ENCODE measurements around the gene PANK1.
"Not testable (repeated sequence)": the region's sequence is repeated elsewhere in the genome, so short reads cannot be mapped to it uniquely, and the experiment has no call there.

The PANK1 gene

DNA sequence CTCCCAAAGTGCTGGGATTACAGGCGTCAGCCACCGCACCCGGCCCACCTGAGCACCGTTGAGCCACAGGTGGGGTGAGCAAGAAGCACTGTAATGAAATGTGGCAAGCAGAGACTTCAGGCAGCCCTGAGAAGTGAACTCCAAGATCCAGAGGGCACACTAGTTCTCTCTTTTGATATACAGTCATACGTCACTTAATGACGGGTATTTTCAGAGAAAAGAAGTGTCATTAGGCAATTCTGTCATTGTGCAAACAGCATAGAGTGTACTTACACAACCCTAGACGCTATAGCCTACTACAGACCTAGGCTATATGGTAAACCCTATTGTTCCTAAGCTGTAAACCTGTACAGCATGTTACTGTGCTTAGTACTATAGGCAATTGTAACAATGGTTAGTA lies 7.9 kb downstream of the PANK1 start:
- Histone ChIP-seq H3K9me3 (ENCODE audit: insufficient read depth, low read depth, low read length) (no peaks in the 10 kb centered on the region), H3K4me3 (ENCODE audit: low read length) (no peak overlapping the region), H3K27me3 (ENCODE audit: insufficient read depth, low read length) (no peaks in the 10 kb centered on the region)

DNA sequence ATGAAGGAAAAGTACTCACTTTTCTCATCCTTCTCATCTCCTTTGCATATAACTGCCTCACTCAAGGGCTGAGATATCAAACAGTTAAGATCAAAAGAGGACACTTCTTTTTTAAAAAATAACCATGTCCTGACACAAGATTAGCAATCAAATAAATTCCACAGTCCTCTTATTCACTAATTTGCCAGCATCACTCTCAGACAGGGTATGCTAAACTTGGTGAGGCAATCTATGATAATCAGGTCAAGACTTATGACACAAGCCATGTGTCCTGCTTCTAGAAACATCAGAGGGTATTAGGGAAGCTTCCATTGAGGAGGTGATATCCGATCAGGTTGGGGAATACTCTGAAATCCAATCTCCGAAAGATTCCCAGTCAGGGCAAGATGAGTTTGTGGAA lies 10.4 kb downstream of the PANK1 start:
- Histone ChIP-seq H3K9ac (ENCODE audit: low read depth, low read length) (no peak overlapping the region), H3K27me3 (ENCODE audit: insufficient read depth, low read length) (no peaks in the 10 kb centered on the region), H3K27ac (ENCODE audit: low read length) (no peak overlapping the region), H3K9me3 (ENCODE audit: insufficient read depth, low read depth, low read length) (no peaks in the 10 kb centered on the region), H3K36me3 (ENCODE audit: insufficient read depth, low read depth, low read length) (peaks cover 46% of the 10 kb centered on the region), H3K4me3 (ENCODE audit: low read length) (no peak overlapping the region), H3K4me1 (ENCODE audit: insufficient read depth, low read length) (0 out of 2 replicates have a peak, but pooled peaks cover 3% of the 10 kb centered on the region)

More for the DNA sequence above, 7.9 kb downstream of the PANK1 start:
- Histone ChIP-seq H3K4me1 (ENCODE audit: insufficient read depth, low read length) (peaks cover 3% of the 10 kb centered on the region; the same call in 1 of the 2 replicates), H3K36me3 (ENCODE audit: insufficient read depth, low read depth, low read length) (peaks cover 46% of the 10 kb centered on the region), H3K9ac (ENCODE audit: low read depth, low read length) (no peak overlapping the region), H3K27ac (ENCODE audit: low read length) (no peak overlapping the region)

DNA sequence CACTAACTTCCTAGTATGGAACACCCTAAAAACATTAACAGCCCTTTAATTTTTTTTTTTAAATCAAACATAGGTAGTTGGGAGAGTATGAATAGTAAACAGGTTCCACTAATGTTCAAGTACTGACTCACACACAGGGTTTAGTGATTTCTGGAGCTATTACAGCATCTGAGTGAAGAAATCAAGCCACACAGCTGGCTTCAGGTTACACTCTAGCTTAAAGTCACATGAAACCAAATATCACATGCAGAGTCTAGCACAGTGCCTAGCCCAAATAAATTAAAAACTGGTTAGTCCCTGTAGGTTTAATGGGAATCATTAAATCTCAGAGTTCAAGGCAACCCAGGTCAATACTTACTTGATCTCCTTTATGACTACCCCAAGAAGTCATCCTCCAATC lies 11.6 kb downstream of the PANK1 start:
- Histone ChIP-seq H3K27me3 (ENCODE audit: insufficient read depth, low read length) (no peaks in the 10 kb centered on the region), H3K36me3 (ENCODE audit: insufficient read depth, low read depth, low read length) (peaks cover 38% of the 10 kb centered on the region), H3K9ac (ENCODE audit: low read depth, low read length) (no peak overlapping the region), H3K9me3 (ENCODE audit: insufficient read depth, low read depth, low read length) (no peaks in the 10 kb centered on the region), H3K4me1 (ENCODE audit: insufficient read depth, low read length) (0 out of 2 replicates have a peak, but pooled peaks cover 3% of the 10 kb centered on the region), H3K27ac (ENCODE audit: low read length) (no peak overlapping the region), H3K4me3 (ENCODE audit: low read length) (no peak overlapping the region)

GRCh38 chr10:89632824-89633223 lies 12.2 kb downstream of the PANK1 start:
- no peaks in the 10 kb centered on the region for H3K9me3 ChIP-seq (ENCODE audit: insufficient read depth, low read depth, low read length)
- 0 out of 2 replicates have a peak, but pooled peaks cover 3% of the 10 kb centered on the region for H3K4me1 ChIP-seq (ENCODE audit: insufficient read depth, low read length)
- no peaks in the 10 kb centered on the region for H3K27me3 ChIP-seq (ENCODE audit: insufficient read depth, low read length)
- no peak overlapping the region for H3K27ac ChIP-seq (ENCODE audit: low read length)
- no peak overlapping the region for H3K4me3 ChIP-seq (ENCODE audit: low read length)
- H3K36me3 ChIP-seq (ENCODE audit: insufficient read depth, low read depth, low read length), result peaks cover 34% of the 10 kb centered on the region
- no peak overlapping the region for H3K9ac ChIP-seq (ENCODE audit: low read depth, low read length)

- 0 out of 2 replicates have a peak, but pooled peaks cover 2% of the 10 kb centered on the region for H3K4me1 ChIP-seq (ENCODE audit: insufficient read depth, low read length)
- H3K27ac ChIP-seq (ENCODE audit: low read length), result no peak overlapping the region
- H3K9me3 ChIP-seq (ENCODE audit: insufficient read depth, low read depth, low read length), result no peaks in the 10 kb centered on the region
- no peak overlapping the region for H3K4me3 ChIP-seq (ENCODE audit: low read length)
- H3K36me3 ChIP-seq (ENCODE audit: insufficient read depth, low read depth, low read length), result peaks cover 8% of the 10 kb centered on the region; the same call in 1 of the 2 replicates
- no peak overlapping the region for H3K9ac ChIP-seq (ENCODE audit: low read depth, low read length)
- no peaks in the 10 kb centered on the region for H3K27me3 ChIP-seq (ENCODE audit: insufficient read depth, low read length)
These were observed 17.2 kb downstream of the PANK1 start for GRCh38 chr10:89627830-89628229.

- Histone ChIP-seq H3K9ac (ENCODE audit: low read depth, low read length) (no peak overlapping the region), H3K4me3 (ENCODE audit: low read length) (no peak overlapping the region)
These were observed 19.8 kb downstream of the PANK1 start for GRCh38 chr10:89625041-89625765.

DNA sequence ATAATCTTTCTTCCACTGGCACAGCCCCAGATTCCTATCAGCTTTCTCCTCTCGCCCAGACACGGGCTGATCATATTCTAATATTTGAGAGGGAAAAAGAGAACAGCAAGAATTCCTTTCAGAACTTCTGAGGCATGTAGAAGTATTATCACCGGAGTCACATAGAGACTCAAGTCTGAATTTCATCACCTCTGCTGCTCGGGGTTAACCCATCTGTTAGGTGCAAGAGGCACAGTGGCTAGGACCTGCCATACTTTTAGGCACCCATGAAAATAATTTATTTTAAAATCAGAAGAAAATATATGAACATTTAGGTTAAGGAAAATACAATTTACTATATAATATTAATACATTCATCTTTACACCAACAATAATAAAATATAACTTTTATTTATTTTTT lies 21.0 kb downstream of the PANK1 start:
- Histone ChIP-seq H3K27ac (ENCODE audit: low read length) (no peak overlapping the region), H3K9me3 (ENCODE audit: insufficient read depth, low read depth, low read length) (peaks cover 23% of the 10 kb centered on the region), H3K4me3 (ENCODE audit: low read length) (no peak overlapping the region), H3K4me1 (ENCODE audit: insufficient read depth, low read length) (peaks cover 3% of the 10 kb centered on the region; the same call in 1 of the 2 replicates), H3K27me3 (ENCODE audit: insufficient read depth, low read length) (no peaks in the 10 kb centered on the region), H3K9ac (ENCODE audit: low read depth, low read length) (no peak overlapping the region), H3K36me3 (ENCODE audit: insufficient read depth, low read depth, low read length) (0 out of 2 replicates have a peak, but pooled peaks cover 5% of the 10 kb centered on the region)

More at GRCh38 chr10:89625041-89625765, 19.8 kb downstream of the PANK1 start:
- Histone ChIP-seq H3K36me3 (ENCODE audit: insufficient read depth, low read depth, low read length) (0 out of 2 replicates have a peak, but pooled peaks cover 5% of the 10 kb centered on the region), H3K9me3 (ENCODE audit: insufficient read depth, low read depth, low read length) (peaks cover 12% of the 10 kb centered on the region), H3K27me3 (ENCODE audit: insufficient read depth, low read length) (no peaks in the 10 kb centered on the region), H3K4me1 (ENCODE audit: insufficient read depth, low read length) (no peaks in the 10 kb centered on the region), H3K27ac (ENCODE audit: low read length) (no peak overlapping the region)

DNA sequence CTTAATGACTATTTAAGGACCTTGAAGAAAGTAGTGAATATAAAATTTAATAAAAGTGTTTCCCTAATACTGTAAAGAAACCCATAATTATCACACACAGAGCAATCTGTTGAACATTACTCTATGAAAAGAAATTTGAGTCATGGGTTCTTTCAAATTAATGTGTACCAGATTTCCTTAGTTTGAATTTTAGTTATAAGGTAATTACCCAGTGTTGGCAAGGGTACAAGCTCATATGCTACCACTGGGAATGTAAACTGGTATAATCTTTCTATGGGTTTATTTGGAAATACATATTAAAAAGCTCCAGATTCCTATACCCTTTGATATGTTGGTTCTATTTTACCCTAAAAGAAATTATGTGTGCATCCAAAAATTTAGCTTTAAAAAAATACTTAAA lies 22.9 kb downstream of the PANK1 start:
- Histone ChIP-seq H3K4me3 (ENCODE audit: low read length) (no peak overlapping the region), H3K4me1 (ENCODE audit: insufficient read depth, low read length) (peaks cover 3% of the 10 kb centered on the region; the same call in 1 of the 2 replicates)

GRCh38 chr10:89621438-89621837 lies 23.6 kb downstream of the PANK1 start:
- Histone ChIP-seq H3K27ac (ENCODE audit: low read length) (no peak overlapping the region), H3K4me3 (ENCODE audit: low read length) (no peak overlapping the region), H3K9ac (ENCODE audit: low read depth, low read length) (no peak overlapping the region), H3K36me3 (ENCODE audit: insufficient read depth, low read depth, low read length) (0 out of 2 replicates have a peak, but pooled peaks cover 5% of the 10 kb centered on the region), H3K27me3 (ENCODE audit: insufficient read depth, low read length) (no peaks in the 10 kb centered on the region), H3K9me3 (ENCODE audit: insufficient read depth, low read depth, low read length) (peaks cover 24% of the 10 kb centered on the region), H3K4me1 (ENCODE audit: insufficient read depth, low read length) (peaks cover 3% of the 10 kb centered on the region; the same call in 1 of the 2 replicates)

More for the DNA sequence above, 22.9 kb downstream of the PANK1 start:
- Histone ChIP-seq H3K36me3 (ENCODE audit: insufficient read depth, low read depth, low read length) (0 out of 2 replicates have a peak, but pooled peaks cover 5% of the 10 kb centered on the region), H3K9ac (ENCODE audit: low read depth, low read length) (no peak overlapping the region), H3K9me3 (ENCODE audit: insufficient read depth, low read depth, low read length) (peaks cover 24% of the 10 kb centered on the region), H3K27ac (ENCODE audit: low read length) (no peak overlapping the region), H3K27me3 (ENCODE audit: insufficient read depth, low read length) (no peaks in the 10 kb centered on the region)

- H3K9me3 ChIP-seq (ENCODE audit: insufficient read depth, low read depth, low read length), result peaks cover 24% of the 10 kb centered on the region
- peak overlapping the region; percentile 60 for H3K27ac ChIP-seq (ENCODE audit: low read length)
- H3K27me3 ChIP-seq (ENCODE audit: insufficient read depth, low read length); H3K4me3 ChIP-seq (ENCODE audit: low read length); H3K36me3 ChIP-seq (ENCODE audit: insufficient read depth, low read depth, low read length); H3K4me1 ChIP-seq (ENCODE audit: insufficient read depth, low read length); H3K9ac ChIP-seq (ENCODE audit: low read depth, low read length): not testable (repeated sequence)
These were observed 24.7 kb downstream of the PANK1 start for GRCh38 chr10:89620296-89620695.

GRCh38 chr10:89615824-89616223 lies 29.2 kb downstream of the PANK1 start:
- Histone ChIP-seq H3K4me1 (ENCODE audit: insufficient read depth, low read length) (peaks cover 3% of the 10 kb centered on the region; the same call in 1 of the 2 replicates), H3K4me3 (ENCODE audit: low read length) (no peak overlapping the region), H3K36me3 (ENCODE audit: insufficient read depth, low read depth, low read length) (peaks cover 13% of the 10 kb centered on the region), H3K9ac (ENCODE audit: low read depth, low read length) (no peak overlapping the region), H3K27me3 (ENCODE audit: insufficient read depth, low read length) (no peaks in the 10 kb centered on the region), H3K27ac (ENCODE audit: low read length) (no peak overlapping the region), H3K9me3 (ENCODE audit: insufficient read depth, low read depth, low read length) (peaks cover 17% of the 10 kb centered on the region)

DNA sequence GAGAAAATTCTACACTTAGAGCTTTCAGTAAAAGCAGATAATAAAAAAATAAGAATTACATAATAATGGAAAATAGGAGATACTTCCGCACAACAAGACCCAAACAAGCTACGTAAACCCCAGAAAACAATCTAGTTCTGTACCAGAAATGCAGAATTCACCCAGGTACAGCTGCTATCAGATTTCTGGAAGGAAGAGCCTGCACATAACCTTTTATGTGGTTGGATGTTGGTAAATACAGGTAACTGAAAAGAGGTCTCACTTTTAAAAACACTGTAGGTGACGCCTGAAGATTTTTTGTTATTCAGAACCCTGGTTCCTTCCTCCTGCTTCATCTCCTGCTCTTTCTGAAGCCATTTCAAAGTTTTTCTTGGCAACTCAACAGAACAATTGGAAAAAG lies 29.9 kb downstream of the PANK1 start:
- Histone ChIP-seq H3K4me3 (ENCODE audit: low read length) (no peak overlapping the region), H3K27me3 (ENCODE audit: insufficient read depth, low read length) (no peaks in the 10 kb centered on the region), H3K9me3 (ENCODE audit: insufficient read depth, low read depth, low read length) (peaks cover 11% of the 10 kb centered on the region), H3K9ac (ENCODE audit: low read depth, low read length) (no peak overlapping the region), H3K27ac (ENCODE audit: low read length) (no peak overlapping the region), H3K4me1 (ENCODE audit: insufficient read depth, low read length) (peaks cover 3% of the 10 kb centered on the region; the same call in 1 of the 2 replicates), H3K36me3 (ENCODE audit: insufficient read depth, low read depth, low read length) (peaks cover 20% of the 10 kb centered on the region)

Data from iPS-20b (cell line).